Measurements from ENCODE around the gene POLR3E.

GRCh38 chr16:22316411-22316811 lies 19.2 kb downstream of the POLR3E start:
- no peak for TF ChIP-seq CTCF (conservative IDR thresholded peaks at IDR 0.05)
- no peak for TF ChIP-seq EZH2 (IDR thresholded peaks at IDR 0.05; ENCODE audit: low read depth)
